DOHH2 (cell line): ENCODE data around the gene COL4A2.

Source experiments
- CTCF ChIP-seq: fragments of 200-600 bp; sonication (generic); IDR thresholded peaks from one replicate; pipeline ENCODE4 v1.5.1; 2014; ENCODE audit warnings: antibody characterized with exemption, mild to moderate bottlenecking, low read depth, low read length; ENCODE audit not compliant: poor library complexity, severe bottlenecking
- EZH2phosphoT487 ChIP-seq: fragments of 200-600 bp; sonication (generic); IDR thresholded peaks from 2 replicates; pipeline ENCODE4 v1.6.1; 2017; ENCODE audit warnings: borderline replicate concordance, mild to moderate bottlenecking, antibody characterized with exemption, low read length, moderate library complexity, mixed read lengths

DNA sequence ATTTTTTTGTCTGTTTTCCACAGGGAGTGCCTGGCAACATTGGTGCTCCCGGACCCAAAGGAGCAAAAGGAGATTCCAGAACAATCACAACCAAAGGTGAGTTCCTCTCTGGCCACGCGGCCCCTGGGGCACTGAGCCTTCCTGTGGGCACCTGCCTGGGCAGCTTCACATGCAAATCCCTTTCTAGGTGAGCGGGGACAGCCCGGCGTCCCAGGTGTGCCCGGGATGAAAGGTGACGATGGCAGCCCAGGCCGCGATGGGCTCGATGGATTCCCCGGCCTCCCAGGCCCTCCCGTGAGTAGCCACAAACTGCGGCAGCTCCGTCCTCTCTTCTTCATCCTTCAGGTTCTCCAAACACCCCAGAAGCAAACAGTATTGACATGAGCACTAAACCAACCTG is 155.0 kb downstream of the COL4A2 start:
- TF ChIP-seq CTCF = no peak
- TF ChIP-seq EZH2phosphoT487 = no peak
